Activated CD4-positive, CD25-positive, alpha-beta regulatory T cell treated with anti-CD3 and anti-CD28 coated beads, Interleukin-2, amount 50 U/mL, for 16 hours (primary cell): ENCODE results near the gene MARCKSL1.

Experiments
- DNase-seq: peaks from one replicate; pipeline ENCODE4 v3.0.0-alpha.2; 2020; ENCODE audit warnings: low read depth, low spot score

The MARCKSL1 gene

DNA sequence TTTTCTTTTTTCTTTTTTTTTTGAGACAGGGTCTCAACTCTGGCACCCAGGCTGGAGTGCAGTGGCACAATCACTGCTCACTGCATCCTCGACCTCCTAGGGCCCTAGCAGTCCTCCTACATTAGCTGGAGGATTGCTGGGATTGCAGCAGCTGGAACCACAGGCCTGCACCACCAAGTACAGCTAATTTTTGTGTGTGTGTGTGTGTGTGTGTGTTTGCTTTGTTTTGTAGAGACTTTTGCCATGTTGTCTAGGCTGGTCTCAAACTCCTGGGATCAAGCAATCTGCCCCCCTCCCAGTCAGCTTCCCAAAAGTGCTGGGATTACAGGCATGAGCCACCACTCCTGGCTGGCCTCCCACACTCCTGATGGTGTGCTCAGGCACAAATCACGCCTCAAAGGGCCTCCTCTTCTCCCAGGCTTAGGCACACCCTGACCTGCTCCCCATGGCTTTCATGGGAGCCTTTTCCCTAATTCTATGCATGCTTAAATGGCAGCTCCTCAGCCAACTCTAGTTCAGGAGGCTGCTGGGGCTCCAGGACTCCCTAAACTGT is 16.9 kb upstream of the MARCKSL1 start:
- no peak for DNase-seq

DNA sequence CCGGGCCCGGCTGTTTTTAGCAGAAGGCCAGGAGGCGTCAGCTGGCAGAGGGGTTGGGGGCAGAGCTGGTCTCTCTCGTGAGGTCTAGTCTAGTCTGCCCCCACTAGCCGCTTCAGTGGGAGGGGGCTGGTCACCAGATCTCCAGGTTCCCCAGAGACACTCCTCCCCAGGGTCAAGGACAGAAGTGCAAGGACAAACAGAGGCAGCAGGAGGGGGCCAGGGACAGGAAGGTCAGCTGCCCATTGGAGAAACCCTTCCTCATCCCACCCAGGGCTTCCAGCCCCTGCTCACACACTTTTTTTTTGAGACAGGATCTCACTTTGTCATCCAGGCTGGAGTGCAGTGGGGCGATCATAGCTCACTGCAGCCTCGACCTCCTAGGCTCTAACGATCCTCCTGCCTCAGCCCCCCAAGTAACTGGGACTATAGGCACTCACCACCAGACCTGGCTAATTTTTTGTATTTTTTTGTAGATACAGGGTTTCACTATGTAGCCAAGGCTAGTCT is 16.3 kb upstream of the MARCKSL1 start:
- no peak for DNase-seq

GRCh38 chr1:32351399-32352238 is 15.6 kb upstream of the MARCKSL1 start:
- peak; percentile 86 for DNase-seq

- peak; percentile 64 for DNase-seq
Measured at GRCh38 chr1:32350785-32351398, 14.9 kb upstream of the MARCKSL1 start.

DNA sequence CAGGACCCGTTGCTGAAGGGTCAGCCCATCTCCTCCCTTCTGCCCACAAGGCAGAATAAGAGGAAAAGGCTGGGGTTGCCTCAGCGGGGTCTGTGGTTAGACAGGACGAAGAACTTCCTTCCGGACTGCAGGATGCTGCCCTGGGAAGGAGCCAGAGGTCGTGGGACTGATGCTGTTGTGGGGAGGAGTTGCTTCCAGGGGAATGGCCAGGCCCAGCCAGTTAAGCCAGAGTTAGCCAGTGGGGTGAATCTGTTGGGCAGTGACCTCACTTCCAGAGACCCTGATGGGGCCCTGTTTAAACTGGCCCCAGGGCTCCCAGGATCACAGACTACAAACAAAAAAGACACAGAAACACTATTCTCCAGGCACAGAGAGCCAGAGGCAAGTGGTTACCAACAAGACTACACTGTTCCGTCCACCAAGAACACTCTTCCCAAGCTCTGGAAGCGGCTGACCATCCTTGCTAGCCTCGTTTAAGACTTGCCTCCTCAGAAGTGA is 13.2 kb upstream of the MARCKSL1 start:
- no peak for DNase-seq

GRCh38 chr1:32346532-32347157 is 10.6 kb upstream of the MARCKSL1 start:
- no peak for DNase-seq

DNA sequence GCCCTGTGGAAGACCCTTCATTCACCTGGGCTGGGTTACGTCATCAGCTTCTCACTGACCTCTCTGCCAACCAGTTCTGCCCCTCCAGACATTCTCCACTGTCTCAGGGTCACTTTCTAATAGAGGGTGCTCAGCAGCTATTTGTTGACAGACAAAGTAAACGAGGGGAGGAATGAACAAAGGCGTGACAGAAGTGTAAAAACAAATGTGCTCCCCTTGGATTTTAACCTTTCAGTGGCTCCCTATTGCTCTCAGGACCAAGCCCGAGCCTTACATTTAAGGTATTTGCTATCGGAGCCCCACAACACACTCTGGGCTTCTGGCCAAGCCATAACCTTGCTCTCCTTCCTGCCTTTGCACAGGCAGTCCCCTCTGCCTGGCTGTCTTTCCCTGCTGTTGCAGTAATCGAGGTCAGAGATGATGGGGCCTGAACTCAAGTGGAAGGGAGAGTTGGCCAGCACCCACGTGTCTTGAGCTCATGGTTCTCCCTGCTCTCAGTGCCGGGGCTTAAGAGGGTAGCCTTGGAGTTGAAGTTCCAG is 9.3 kb upstream of the MARCKSL1 start:
- no peak for DNase-seq

- no peak for DNase-seq
Measured at GRCh38 chr1:32342704-32343103, 6.7 kb upstream of the MARCKSL1 start.

DNA sequence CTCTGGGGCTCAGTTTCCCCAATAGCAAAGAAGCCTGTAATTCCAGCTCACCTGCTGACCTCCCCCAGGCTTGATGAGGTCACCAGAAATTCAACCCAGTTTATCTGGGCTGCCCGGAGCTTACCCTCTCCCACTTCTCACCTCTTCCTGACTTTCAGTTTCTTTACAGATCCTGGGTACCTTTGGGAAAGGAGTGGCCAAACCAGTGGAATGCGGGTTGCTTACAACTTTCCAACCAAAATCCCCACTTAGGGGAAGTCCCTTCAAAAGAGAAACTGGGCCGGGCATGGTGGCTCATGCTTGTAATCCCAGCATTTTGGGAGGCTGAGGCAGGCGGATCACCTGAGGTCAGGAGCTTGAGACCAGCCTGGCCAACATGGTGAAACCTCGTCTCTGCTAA is 5.9 kb upstream of the MARCKSL1 start:
- DNase-seq = no peak

DNA sequence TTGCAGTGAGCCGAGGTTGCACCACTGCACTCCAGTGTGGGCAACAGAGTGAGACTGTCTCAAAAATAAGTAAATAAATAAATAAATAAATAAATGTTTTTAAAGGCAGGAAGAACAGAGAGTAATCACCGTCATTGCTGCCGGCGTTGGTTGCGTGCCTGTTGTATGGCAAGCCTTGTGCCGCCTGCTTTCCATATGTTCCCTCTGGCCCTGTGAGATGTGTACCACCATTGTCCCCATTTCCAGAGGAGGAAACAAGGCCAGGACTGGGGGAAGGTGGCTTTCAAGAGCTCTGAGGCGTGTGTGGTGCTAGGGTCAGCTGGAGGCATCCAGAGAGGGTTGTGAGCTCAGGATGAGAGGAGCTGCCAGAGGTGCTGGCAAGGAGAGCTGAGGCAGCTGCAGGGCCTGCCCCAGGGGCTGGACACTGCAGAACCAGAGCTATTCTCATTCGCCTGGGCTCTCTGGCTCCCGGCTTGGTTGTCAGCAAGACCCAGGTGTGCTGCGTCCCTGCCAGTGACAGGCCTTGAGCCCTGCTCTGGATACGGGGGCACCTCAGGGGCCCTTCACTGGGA is 5.2 kb upstream of the MARCKSL1 start:
- DNase-seq = no peak

DNA sequence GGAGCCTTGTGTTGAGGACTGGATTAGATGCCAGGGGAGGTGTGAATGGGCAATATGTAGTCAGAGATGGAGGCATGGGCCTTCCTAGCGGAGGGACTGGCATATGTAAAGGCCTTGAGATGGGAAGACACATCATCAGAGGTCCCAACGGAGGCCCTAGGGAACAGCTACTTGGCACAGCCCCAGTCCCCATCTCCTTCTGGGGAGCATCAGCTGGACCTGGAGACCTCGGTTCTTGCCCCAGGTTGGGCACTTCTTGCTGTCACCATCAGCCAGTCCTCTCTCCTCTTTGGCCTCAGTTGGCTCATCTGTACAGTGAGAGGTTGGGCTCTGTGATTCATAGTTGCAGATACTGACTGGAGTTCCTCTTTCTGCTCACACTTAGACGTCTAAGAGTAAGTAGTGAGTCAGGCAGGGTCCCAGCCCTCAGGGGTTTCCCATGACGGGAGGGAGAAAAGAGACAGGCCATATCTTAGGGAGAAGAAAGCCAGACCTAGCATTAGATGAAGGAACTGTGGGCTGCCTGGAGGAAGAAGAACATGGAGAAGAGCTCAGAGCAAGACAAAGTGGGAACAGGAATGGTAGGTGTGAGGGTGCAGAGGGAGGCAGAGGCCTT is 3.4 kb upstream of the MARCKSL1 start:
- no peak for DNase-seq

DNA sequence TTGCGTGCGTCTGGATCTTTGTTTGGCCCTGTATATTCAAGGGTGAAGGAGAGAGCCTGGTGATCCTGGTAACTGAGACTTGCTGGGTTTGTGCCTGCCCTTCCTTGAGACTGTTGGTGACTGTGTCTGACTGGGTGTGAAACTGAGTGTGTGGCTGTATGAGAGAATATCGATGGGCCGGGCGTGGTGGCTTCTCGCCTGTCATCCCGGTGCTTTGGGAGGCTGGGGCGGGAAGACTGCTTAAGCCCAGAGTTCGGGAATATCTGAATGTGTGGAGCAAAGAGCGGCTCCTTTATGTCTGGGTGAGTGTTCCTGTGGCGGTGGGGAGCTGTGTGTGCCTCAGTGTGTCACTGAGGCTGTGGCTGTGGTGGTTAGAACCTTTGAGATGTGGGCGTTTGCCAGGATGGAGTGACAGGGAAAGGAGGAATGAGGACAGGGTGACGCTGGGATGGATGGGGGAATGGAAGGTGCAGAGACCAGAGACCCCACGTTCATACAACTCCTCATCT is 2.7 kb upstream of the MARCKSL1 start:
- DNase-seq = no peak

GRCh38 chr1:32337855-32338636 is 2.0 kb upstream of the MARCKSL1 start:
- no peak for DNase-seq

DNA sequence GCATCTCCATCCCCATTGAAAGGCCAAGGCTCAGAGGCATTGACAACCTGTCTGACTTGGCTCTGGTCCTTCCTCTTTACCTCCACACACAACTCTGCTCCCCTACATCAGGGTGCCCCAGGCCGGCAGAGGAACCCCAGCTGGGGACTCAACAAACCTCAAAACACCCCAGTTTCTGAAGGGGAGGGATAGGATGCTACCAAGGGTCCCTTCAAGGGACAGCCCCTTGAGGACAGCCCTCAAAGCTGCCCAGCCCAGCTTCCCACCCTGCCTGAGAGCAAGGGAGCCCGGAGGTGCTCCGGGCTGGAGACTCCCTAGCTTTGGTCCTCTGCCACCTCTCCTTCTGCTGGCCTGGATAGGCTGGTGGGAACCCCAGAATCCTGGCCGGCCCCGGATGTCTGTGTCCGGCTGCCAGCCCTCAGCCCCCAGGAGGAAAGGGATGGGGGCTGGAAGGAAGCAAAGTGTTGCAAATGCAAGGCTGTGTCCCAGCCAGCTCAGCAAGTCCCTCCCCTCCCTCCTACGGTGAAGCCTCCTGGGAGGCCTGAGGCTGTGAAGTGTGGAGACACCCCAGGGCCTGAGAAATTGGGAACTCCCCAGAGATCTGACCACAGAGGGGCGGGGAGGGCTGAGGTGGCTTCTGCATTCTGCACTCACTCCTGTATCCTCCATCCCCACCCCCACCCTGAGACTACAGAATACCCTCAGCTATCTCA is 1.1 kb upstream of the MARCKSL1 start:
- DNase-seq = no peak

- no peak for DNase-seq
Measured at GRCh38 chr1:32336591-32336932, 529 bp upstream of the MARCKSL1 start.

DNA sequence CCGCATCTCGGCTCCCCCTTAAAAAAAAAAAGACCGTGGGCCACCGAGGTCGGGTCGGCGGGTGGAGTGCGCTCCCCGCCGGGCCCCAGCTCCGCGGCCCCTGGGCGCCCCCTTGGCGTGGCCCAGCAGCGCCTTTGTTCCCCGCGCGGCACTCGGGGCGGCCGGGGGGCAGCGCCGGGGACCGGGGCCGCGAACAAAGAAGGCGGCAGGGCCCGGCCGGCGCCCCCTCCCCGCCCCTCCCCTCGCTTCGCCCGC is 571 bp downstream of the MARCKSL1 start:
- DNase-seq = no peak

- DNase-seq = peak; percentile 29
Measured at GRCh38 chr1:32334864-32335534, 1.0 kb downstream of the MARCKSL1 start.

DNA sequence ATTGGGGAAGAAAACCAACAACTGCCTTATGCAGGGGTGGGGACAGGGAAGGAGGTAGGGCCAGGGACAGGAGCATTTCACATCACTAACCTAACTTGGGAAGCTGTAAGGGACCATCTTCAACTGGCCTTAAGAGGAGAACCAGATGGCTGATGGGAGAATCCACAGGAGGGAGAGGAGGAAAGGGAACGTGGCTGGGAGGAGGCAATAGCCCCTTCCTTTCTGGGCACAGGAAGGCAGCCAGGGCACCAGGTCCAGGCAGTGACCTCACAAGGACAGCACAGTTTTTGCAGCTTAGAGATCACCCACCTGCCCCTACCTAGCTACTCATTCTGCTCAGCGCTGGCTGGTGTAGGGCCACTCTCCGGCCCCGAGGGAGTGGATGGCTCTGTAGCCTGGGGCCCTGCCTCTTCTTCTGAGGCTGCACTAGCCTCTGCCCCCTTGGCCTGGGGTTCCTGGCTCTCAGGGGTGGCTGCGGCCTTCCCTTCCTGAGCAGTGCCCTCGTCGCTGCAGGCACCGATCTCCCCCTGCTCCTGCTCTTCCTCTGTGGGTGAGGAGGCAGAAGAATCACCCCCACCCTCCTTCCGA is 1.7 kb downstream of the MARCKSL1 start:
- no peak for DNase-seq
